AG09319 (cell line): Measurements from ENCODE around the gene RHOT2.

Experiments
- DNase-seq: peaks from one replicate; pipeline ENCODE4 v3.0.0-alpha.2; 2010; ENCODE audit warnings: low read depth; ENCODE audit errors: extremely low read depth
- CTCF ChIP-seq: IDR thresholded peaks from 2 replicates; pipeline ENCODE4 v1.5.1; 2011; ENCODE audit warnings: low read depth, mild to moderate bottlenecking, inconsistent platforms, low read length, moderate library complexity

RHOT2 gene

GRCh38 chr16:703406-703805 lies 35.5 kb downstream of the RHOT2 start:
- DNase-seq, result no peak
- TF ChIP-seq CTCF, result no peak

- no peak for TF ChIP-seq CTCF
- DNase-seq, result no peak
These were observed 36.1 kb downstream of the RHOT2 start for GRCh38 chr16:704047-704446.

GRCh38 chr16:704552-705380 lies 36.8 kb downstream of the RHOT2 start:
- no peak for DNase-seq
- no peak for TF ChIP-seq CTCF

GRCh38 chr16:705431-706188 lies 37.7 kb downstream of the RHOT2 start, which contains the start of gene FBXL16:
FBXL16 (minus strand) TSS chr16:705801; CDS start chr16:697405, 8,396 bp downstream.
- no peak for TF ChIP-seq CTCF
- DNase-seq, result no peak

GRCh38 chr16:706189-707061 lies 38.5 kb downstream of the RHOT2 start:
- no peak for DNase-seq
- no peak for TF ChIP-seq CTCF

- TF ChIP-seq CTCF, result no peak
- no peak for DNase-seq
These were observed 39.2 kb downstream of the RHOT2 start for GRCh38 chr16:707062-707538.
